Upper lobe of right lung (tissue), 1 donor: Measurements from ENCODE around the gene FILIP1. TPM values are rescaled to one million over a fixed set of nuclear protein-coding genes. Genes with fewer than 3 reads are reported as not detected.

Source experiments
- ATAC-seq: fragments of 200-7000 bp; cut with Tn5 transposase; one replicate; pipeline ENCODE4 v1.9.1; 2020; ENCODE audit warnings: mild to moderate bottlenecking, moderate library complexity
- DNase-seq: peaks from one replicate; pipeline ENCODE4 v3.0.0-alpha.2; 2020
- H3K27ac ChIP-seq: fragments of 200-600 bp; one replicate; pipeline ENCODE4 v1.8.0; 2022
- H3K27me3 ChIP-seq: fragments of 200-600 bp; one replicate; pipeline ENCODE4 v1.8.0; 2022; ENCODE audit warnings: mild to moderate bottlenecking
- H3K36me3 ChIP-seq: fragments of 200-600 bp; one replicate; pipeline ENCODE4 v1.8.0; 2022
- H3K4me1 ChIP-seq: fragments of 200-600 bp; one replicate; pipeline ENCODE4 v1.8.0; 2022
- H3K4me3 ChIP-seq: fragments of 200-600 bp; one replicate; pipeline ENCODE4 v1.8.0; 2022; ENCODE audit warnings: mild to moderate bottlenecking
- H3K9me3 ChIP-seq: fragments of 200-600 bp; one replicate; pipeline ENCODE4 v1.8.0; 2022
- CTCF ChIP-seq: fragments of 200-600 bp; IDR thresholded peaks from one replicate; pipeline ENCODE4 v1.8.0; 2022; ENCODE audit warnings: antibody characterized with exemption
- intact Hi-C: fragments of 100-400 bp; cut with DNase I; formaldehyde crosslinking; loops from one replicate; pipeline ENCODE4 v1.11.0; 2022
- total RNA-seq: library from RNA; stranded (reverse); fragmentation: NEBNext Ultra II Directional; extraction: Animal tissue kit (Norgen Biotek cat#: 25700); gene quantifications from one replicate; pipeline ENCODE4 v1.2.1, GENCODE V29; 2021
- donor health status: DM: no; HTN: yes; CAD: no; lungs with severe emphysema.

FILIP1 gene
- total RNA-seq, 1 donor from 2014 or later, result 21.6 TPM

GRCh38 chr6:75486850-75487518 lies 6.6 kb downstream of the FILIP1 start:
- H3K4me1 ChIP-seq, result peaks cover 18% of the 10 kb centered on the region
- ATAC-seq, result no peak
- no peaks in the 10 kb centered on the region for H3K27me3 ChIP-seq
- intact Hi-C loops, result no loop called here
- no peak overlapping the region for H3K4me3 ChIP-seq
- peak overlapping the region; percentile 19 for H3K27ac ChIP-seq
- no peak for TF ChIP-seq CTCF
- no peak for DNase-seq
- H3K36me3 ChIP-seq, result no peaks in the 10 kb centered on the region
- no peaks in the 10 kb centered on the region for H3K9me3 ChIP-seq

DNA sequence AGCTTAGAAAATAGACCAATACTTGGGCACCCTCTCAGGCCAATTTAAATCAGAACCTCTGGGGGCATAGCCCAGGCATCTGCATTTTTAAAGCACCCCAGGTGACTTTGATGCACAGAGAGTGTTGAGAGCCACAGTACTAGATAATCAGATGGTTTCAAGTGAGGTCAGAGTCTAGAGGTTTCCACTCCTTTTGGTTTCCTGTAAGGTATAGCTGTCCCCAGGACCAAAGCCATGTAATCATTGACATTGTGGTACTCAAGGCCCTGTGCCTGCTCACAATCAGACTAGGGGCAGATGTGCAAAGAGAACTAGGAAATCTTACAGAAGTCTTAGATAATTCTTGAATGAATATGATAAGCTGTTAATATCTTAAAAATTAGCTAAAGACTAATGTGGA lies 9.1 kb downstream of the FILIP1 start:
- intact Hi-C loops, result no loop called here
- Histone ChIP-seq H3K4me1 (peaks cover 26% of the 10 kb centered on the region), H3K27ac (no peak overlapping the region)

GRCh38 chr6:75483136-75483952 lies 10.3 kb downstream of the FILIP1 start:
- no peak overlapping the region for H3K27ac ChIP-seq
- no peaks in the 10 kb centered on the region for H3K36me3 ChIP-seq
- TF ChIP-seq CTCF, result no peak
- ATAC-seq, result no peak
- peaks cover 26% of the 10 kb centered on the region for H3K4me1 ChIP-seq
- H3K4me3 ChIP-seq, result no peak overlapping the region
- intact Hi-C loops, result no loop called here
- H3K27me3 ChIP-seq, result no peaks in the 10 kb centered on the region
- H3K9me3 ChIP-seq, result no peaks in the 10 kb centered on the region
- DNase-seq, result no peak

More for the DNA sequence above, 9.1 kb downstream of the FILIP1 start:
- Histone ChIP-seq H3K36me3 (no peaks in the 10 kb centered on the region), H3K9me3 (no peaks in the 10 kb centered on the region), H3K4me3 (no peak overlapping the region), H3K27me3 (no peaks in the 10 kb centered on the region)
- ATAC-seq (no peak), DNase-seq (no peak)
- TF ChIP-seq CTCF, result no peak

DNA sequence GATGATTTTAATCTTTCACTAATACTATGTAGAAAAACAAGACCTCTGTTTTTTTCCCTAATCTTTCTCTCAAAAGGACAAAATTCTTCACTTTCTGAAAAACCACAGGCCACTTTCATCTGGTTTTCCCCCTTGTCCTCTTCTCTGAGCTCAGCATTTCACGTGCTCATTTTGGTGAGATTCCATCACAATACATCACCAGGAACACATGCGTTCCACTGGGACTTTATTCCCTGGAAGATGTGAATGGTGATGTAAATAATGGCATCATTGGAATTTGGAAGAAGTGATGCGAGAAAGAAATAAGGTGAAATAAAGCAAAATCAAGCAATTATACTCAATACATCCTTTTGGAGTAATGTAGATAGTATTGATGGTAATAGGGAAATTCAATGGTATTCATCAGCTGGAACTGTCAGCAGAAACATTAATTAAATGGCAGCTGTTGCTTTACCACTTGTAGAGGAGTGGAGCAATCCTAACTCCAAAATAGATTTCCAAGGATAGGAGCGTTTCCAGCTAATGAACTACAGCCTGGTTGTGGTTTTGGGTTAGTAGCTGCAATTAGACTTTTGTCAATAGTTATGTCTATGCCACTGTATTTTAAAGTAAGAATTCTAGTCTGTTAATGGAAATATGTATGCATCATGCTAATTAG lies 11.5 kb downstream of the FILIP1 start:
- H3K36me3 ChIP-seq, result no peaks in the 10 kb centered on the region
- ATAC-seq (no peak), DNase-seq (no peak)
- H3K4me1 ChIP-seq, result peaks cover 18% of the 10 kb centered on the region
- H3K27ac ChIP-seq, result no peak overlapping the region
- H3K27me3 ChIP-seq, result no peaks in the 10 kb centered on the region
- TF ChIP-seq CTCF, result no peak
- intact Hi-C loops, result no loop called here
- H3K4me3 ChIP-seq, result no peak overlapping the region
- no peaks in the 10 kb centered on the region for H3K9me3 ChIP-seq

- no peak for DNase-seq
- no peak overlapping the region for H3K4me3 ChIP-seq
- peak overlapping the region; percentile 26 for H3K27ac ChIP-seq
- no peak for ATAC-seq
- H3K36me3 ChIP-seq, result no peaks in the 10 kb centered on the region
- H3K27me3 ChIP-seq, result no peaks in the 10 kb centered on the region
- intact Hi-C loops, result no loop called here
- no peak for TF ChIP-seq CTCF
- H3K4me1 ChIP-seq, result peaks cover 18% of the 10 kb centered on the region
- no peaks in the 10 kb centered on the region for H3K9me3 ChIP-seq
Observed at GRCh38 chr6:75481394-75481793, 12.2 kb downstream of the FILIP1 start.
